Stimulated activated CD8-positive, alpha-beta memory T cell treated with anti-CD3 and anti-CD28 coated beads, Interleukin-7, amount 100 ng/mL, for 24 hours (primary cell): ENCODE results near the gene ZNF391.
"Not testable (repeated sequence)": the region's sequence is repeated elsewhere in the genome, so short reads cannot be mapped to it uniquely, and the experiment has no call there.

Source experiments
- DNase-seq: peaks from one replicate; pipeline ENCODE4 v3.0.0-alpha.2; 2020; ENCODE audit warnings: low read depth

ZNF391 gene

GRCh38 chr6:27422651-27423332 is 34.2 kb downstream of the ZNF391 start:
- no peak for DNase-seq

GRCh38 chr6:27424851-27425250 is 36.3 kb downstream of the ZNF391 start:
- not testable (repeated sequence) for DNase-seq

GRCh38 chr6:27426045-27426620 is 37.6 kb downstream of the ZNF391 start:
- no peak for DNase-seq

DNA sequence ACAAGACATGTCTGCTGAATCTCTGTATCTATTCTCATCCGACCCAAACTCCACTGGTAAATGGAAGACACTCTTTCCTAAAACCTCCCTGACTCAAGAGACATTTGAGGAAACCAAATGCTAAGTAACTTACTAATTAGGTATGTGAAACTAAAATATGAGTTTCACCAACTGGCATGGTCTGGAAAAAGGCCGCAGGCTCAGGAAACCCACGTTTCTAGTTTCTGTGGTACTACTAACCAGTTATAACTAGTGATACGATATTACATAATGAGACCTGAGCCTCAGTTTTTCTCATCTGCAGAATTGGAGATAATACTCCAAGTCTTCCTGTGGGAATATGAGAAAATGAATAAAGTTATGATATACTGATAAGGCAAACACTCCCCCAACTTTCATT is 39.9 kb downstream of the ZNF391 start:
- DNase-seq = no peak

DNA sequence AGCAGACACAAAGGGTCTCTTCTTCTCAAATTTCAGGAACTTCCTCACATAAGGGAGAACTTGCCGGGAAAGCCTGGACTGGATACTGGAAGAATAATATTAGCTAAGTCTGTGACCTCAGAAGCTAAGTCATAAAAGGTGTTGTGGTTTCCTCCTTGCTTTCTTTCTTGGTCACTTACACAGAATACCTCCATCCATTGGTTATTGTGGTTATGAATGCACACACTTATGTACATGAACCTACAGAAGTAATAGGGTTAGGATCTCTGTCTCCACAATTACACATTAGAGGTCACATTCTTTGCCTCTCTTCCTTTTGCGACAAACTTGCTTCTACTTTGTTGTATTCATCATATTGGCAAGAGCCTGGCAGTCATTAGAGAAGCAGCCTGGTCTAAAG is 40.4 kb downstream of the ZNF391 start:
- DNase-seq = no peak

DNA sequence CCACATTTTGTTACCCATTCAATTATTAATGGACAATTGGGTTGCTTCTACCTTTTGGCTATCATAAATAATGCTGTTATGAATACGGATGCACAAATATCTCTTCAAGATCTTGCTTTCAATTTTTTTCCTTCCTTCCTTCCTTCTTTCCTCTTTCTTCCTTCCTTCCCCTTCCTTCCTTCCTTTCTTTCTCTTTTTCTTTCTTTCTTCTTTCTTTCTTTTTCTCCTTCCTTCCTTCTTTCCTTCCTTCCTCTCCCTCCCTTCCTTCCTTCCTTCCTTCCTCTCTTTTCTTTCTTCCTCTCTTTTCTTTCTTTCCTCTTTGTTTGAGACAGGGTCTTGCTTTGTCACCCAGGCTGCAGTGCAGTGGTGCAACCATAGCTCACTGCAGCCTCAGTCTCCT is 45.2 kb downstream of the ZNF391 start:
- no peak for DNase-seq

DNA sequence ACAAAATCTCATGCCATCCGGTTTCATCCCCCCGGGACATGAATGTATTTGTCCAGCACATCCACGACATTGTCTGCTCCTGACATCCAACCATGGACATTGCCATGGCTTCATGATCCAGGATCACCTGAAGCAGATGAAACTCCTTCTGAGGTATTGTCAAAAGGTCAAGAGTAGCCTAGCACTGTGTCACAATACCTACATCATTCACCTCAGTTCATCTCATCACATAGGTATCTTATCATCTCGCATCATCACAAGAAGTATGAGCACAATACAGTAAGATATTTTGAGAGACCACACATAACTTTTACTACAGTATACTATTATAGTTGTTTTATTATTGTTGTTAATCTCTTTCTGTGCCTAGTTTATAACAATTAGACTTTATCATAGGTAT is 50.8 kb downstream of the ZNF391 start:
- DNase-seq = no peak

DNA sequence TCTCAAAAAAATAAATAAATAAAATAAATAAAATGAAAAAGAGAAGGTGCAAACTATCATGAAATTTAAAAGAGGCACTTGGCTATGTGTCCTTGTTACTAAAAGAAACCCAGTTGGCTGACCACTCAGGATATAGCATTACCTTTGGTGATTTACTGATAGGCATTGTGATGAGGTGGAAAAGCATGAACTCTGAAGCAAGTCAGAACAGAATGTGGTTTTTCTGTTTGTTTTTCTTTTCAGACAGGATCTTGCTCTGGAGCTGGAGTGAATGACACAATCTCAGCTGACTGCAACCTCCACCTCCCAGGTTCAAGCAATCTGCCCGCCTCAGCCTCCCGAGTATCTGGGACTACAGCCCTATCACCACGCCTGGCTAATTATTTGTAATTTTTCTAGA is 52.4 kb downstream of the ZNF391 start:
- no peak for DNase-seq

DNA sequence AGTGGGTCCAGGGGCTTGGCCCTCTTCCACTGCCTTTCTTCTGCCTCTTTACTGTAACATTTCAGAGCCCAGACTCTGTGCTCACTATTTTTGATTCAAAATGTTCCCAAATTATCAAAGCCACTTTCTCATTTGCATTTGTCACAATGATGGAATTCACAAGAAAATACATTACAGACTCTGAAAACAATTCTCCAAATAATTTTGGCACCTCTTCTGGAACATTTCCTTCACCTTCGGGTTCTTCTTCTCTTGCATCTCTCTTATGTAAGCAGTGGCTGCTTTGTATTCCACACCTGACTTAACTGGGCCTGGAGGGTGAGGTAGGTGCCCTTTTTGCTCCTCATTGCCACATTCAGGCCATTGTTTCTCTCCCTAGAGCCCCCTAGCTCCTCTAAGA is 54.4 kb downstream of the ZNF391 start:
- no peak for DNase-seq

DNA sequence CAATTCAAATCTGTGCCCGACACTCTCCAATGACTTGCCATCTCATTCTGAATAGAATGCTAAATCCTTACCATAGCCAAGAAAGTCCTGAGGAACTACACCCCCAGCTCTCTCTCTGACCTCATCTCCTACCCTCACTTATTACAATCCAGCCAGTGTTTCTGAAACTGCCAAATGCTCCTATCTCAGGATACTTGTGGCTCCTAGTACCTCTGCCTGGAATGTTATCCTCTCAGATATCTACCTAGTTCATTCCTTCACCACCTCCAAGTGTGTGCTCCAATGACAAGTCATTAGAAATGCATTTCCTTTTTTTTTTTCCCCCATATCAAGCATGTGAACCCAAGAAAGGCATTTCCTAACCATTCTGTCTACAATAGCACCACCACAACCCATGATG is 59.9 kb downstream of the ZNF391 start:
- DNase-seq = no peak

- DNase-seq = no peak
Measured at GRCh38 chr6:27451660-27452390, 63.3 kb downstream of the ZNF391 start.

DNA sequence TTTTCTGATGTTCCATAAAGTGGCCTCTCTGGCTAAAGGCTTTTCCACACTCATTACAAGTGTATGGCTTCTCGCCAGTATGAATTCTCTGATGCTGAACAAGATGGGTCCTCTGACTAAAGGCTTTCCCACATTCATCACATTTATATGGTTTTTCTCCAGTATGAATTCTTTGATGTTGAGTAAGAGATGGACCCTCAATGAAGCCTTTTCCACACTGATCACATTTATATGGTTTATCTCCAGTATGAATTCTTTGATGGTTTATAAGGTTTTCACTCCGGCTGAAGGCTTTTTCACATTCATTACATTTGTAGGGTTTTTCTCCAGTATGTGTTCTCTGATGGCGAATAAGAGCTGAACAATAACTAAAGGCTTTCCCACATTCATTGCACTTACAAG is 63.9 kb downstream of the ZNF391 start:
- no peak for DNase-seq
